OCI-LY3 (cell line): ENCODE data around the gene MAL.

Experiments used
- EZH2phosphoT487 ChIP-seq: fragments of 200-600 bp; shearing (Covaris generic); IDR thresholded peaks from 2 replicates; pipeline ENCODE4 v1.6.1; 2018; ENCODE audit warnings: antibody characterized with exemption, mixed run types, low read depth
- TF ChIP-seq, protein P1 (sequence below): fragments of 200-600, 300-600 bp; sonication (generic); IDR thresholded peaks from 2 replicates; pipeline ENCODE4 v1.5.1; 2014; ENCODE audit warnings: antibody characterized with exemption, low read length, low read depth

DNA sequence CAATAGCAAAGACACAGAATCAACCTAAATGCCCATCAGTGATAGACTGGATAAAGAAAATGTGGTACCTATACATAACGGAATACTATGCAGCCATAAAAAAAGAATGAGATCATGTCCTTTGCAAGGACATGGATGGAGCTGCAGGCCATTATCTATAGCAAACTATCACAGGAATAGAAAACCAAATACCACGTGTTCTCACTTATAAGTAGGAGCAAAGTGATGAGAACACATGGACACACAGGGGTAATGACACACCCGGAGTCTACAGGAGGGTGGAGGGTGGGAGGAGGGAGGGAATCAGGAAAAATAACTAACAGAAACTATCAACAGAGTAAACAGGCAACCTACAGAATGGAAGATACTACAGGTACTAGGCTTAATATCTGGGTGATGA, 46.6 kb upstream of the MAL start:
- TF ChIP-seq, protein P1, sequence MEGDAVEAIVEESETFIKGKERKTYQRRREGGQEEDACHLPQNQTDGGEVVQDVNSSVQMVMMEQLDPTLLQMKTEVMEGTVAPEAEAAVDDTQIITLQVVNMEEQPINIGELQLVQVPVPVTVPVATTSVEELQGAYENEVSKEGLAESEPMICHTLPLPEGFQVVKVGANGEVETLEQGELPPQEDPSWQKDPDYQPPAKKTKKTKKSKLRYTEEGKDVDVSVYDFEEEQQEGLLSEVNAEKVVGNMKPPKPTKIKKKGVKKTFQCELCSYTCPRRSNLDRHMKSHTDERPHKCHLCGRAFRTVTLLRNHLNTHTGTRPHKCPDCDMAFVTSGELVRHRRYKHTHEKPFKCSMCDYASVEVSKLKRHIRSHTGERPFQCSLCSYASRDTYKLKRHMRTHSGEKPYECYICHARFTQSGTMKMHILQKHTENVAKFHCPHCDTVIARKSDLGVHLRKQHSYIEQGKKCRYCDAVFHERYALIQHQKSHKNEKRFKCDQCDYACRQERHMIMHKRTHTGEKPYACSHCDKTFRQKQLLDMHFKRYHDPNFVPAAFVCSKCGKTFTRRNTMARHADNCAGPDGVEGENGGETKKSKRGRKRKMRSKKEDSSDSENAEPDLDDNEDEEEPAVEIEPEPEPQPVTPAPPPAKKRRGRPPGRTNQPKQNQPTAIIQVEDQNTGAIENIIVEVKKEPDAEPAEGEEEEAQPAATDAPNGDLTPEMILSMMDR: no peak
- TF ChIP-seq EZH2phosphoT487: no peak
